VCaP (cell line): ENCODE data around the gene RBCK1.

Source experiments
- H3K27ac ChIP-seq: fragments of 450-650 bp; 2 replicates; pipeline ENCODE4 v1.5.1; 2017
- CTCF ChIP-seq: fragments of 450-650 bp; conservative IDR thresholded peaks from 2 replicates; pipeline ENCODE4 v1.5.1; 2017; ENCODE audit warnings: mild to moderate bottlenecking, moderate library complexity

Gene RBCK1

GRCh38 chr20:371755-372542, 36.1 kb upstream of the RBCK1 start:
- H3K27ac ChIP-seq: peak overlapping the region; percentile 99
- TF ChIP-seq CTCF: no peak

- H3K27ac ChIP-seq: peak overlapping the region; percentile 99
These were observed 35.5 kb upstream of the RBCK1 start for GRCh38 chr20:372543-373082.

- TF ChIP-seq CTCF: no peak
- peak overlapping the region; percentile 99 for H3K27ac ChIP-seq
These were observed 34.8 kb upstream of the RBCK1 start for GRCh38 chr20:373171-373890.

- H3K27ac ChIP-seq: no peak overlapping the region; the same call in 1 of the 2 replicates
- no peak for TF ChIP-seq CTCF
These were observed 32.7 kb upstream of the RBCK1 start for GRCh38 chr20:375265-375889.

- no peak for TF ChIP-seq CTCF
- no peak overlapping the region for H3K27ac ChIP-seq
These were observed 32.0 kb upstream of the RBCK1 start for GRCh38 chr20:376089-376488.

- H3K27ac ChIP-seq: no peak overlapping the region
- TF ChIP-seq CTCF: no peak
These were observed 31.3 kb upstream of the RBCK1 start for GRCh38 chr20:376750-377149.

GRCh38 chr20:377578-377977, 30.5 kb upstream of the RBCK1 start:
- peak overlapping the region; percentile 99; the same call in 1 of the 2 replicates for H3K27ac ChIP-seq

GRCh38 chr20:378961-379336, 29.1 kb upstream of the RBCK1 start:
- peak overlapping the region; percentile 99 for H3K27ac ChIP-seq
- TF ChIP-seq CTCF: no peak
